SH-SY5Y (cell line): ENCODE measurements around the gene FITM1.

Experiments
- GATA2 ChIP-seq: IDR thresholded peaks from 2 replicates; pipeline ENCODE4 v1.6.1; 2011; ENCODE audit warnings: mild to moderate bottlenecking, low read depth, low read length
- GATA3 ChIP-seq: IDR thresholded peaks from 2 replicates; pipeline ENCODE4 v1.6.1; 2011; ENCODE audit warnings: low read depth, mild to moderate bottlenecking, low read length, moderate library complexity

DNA sequence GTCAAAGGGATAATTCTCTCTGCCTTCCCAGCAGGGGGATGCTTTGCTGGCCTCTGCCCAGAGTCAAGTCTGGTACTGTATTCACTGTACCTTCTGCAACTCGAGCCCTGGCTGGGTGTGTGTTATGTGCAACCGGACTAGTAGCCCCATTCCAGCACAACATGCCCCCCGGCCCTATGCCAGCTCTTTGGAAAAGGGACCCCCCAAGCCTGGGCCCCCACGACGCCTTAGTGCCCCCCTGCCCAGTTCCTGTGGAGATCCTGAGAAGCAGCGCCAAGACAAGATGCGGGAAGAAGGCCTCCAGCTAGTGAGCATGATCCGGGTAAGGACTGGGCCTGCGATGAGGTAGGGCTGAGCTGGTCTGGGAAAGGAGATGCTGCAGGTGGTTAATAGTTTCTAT lies 20.1 kb downstream of the FITM1 start:
- no peak for TF ChIP-seq GATA3
- TF ChIP-seq GATA2, result no peak
